AG08395 (cell line): ENCODE measurements around the gene SYT14.
A peak's percentile ranks its signal among the peaks of the same experiment; 100 is the strongest.
"Not testable (repeated sequence)": the region's sequence is repeated elsewhere in the genome, so short reads cannot be mapped to it uniquely, and the experiment has no call there.

Source experiments
- DNase-seq: peaks from one replicate; pipeline ENCODE4 v3.0.0; 2012; ENCODE audit warnings: mixed read lengths, low spot score

The SYT14 gene

DNA sequence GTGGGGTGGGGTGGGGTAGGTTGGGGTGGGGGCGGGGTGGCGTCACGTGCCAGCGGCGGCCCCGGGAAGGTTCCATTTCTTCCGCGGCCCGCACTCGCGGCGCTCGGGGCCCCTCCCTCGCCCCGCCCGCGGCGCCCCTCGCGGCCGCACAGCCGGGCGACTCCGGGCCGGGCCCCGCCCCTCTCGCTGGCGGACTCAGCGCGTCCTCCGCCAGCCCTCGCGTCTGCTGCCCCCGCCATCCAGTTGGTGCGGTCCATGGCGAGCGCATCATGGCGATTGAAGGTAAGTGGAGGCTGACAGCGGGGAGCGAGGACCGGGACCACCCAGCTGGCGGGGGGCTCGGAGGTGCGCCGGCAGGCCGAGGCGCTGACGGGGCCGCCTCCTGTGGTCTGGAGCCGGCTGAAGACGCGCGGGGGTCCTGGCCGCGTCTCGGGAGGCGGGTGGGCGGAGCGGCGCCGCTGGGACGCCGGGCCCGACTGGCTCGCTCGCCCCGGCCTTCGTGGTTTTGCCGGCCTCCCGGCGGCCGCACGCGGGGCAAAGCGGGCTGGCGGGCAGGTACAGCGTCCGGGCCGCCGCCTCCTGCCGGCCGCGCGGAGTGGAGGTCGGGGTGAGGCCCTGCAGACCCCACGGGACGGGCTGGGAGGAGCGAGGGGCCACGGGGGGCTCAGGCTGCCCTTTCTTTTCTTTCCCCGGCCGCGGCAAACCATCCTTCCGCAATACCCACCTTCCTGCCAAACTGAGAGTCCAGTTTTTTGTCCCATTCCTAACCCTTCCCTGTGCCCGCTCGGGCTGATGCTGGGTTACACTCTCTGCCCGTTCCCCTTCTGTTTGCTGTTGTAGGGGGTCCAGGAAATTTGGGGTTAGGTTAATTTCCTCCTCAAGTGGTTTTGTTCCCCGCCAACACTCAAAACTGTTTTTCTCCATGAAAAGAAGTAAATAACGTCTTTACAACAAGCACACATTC is at the start of gene SYT14:
Gene SYT14 (plus strand): TSS at position 222 of the 964 bp plus-strand sequence. CDS start 48 bp downstream, at position 270.
- DNase-seq, result peak; percentile 11

DNA sequence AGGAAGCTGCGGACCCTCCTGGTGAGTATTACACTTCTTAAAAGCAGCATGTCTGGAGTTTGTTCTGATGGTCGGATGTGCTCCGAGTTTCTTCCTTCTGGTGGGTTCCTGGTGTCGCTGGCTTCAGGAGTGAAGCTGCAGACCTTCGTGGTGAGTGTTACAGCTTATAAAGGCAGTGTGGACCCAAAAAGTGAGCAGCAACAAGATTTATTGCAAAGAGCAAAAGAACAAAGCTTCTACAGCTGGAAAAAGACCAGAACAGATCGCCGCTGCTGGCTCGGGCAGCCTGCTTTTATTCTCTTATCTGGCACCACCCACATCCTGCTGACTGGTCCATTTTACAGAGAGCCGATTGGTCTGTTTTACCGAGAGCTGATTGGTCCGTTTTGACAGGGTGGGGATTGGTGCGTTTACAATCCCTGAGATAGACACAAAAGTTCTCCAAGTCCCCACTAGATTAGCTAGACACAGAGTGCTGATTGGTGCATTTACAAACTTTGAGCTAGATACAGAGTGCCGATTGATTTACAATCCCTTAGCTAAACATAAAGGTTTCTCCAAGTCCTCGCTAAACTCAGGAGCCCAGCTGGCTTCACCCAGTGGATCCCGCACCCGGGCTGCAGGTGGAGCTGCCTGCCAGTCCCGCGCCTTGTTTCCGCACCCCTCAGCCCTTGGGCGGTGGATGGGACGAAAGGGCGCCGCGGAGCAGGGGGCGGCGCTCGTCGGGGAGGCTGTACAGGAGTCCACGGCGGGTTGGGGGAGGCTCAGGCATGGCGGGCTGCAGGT is 49.5 kb upstream of the SYT14 start:
- DNase-seq, result not testable (repeated sequence)

DNA sequence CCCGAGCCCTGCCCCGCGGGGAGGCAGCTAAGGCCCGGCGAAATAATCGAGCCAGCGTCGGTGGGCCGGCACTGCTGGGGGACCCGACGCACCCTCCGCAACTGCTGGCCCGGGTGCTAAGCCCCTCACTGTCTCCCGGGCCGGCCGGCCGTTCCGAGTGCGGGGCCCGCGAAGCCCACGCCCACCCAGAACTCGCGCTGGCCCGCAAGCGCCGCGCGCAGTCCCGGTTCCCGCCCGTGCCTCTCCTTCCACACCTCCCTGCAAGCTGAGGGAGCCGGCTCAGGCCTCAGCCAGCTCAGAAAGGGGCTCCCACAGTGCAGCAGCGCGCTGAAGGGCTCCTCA is 49.0 kb upstream of the SYT14 start:
- no peak for DNase-seq

DNA sequence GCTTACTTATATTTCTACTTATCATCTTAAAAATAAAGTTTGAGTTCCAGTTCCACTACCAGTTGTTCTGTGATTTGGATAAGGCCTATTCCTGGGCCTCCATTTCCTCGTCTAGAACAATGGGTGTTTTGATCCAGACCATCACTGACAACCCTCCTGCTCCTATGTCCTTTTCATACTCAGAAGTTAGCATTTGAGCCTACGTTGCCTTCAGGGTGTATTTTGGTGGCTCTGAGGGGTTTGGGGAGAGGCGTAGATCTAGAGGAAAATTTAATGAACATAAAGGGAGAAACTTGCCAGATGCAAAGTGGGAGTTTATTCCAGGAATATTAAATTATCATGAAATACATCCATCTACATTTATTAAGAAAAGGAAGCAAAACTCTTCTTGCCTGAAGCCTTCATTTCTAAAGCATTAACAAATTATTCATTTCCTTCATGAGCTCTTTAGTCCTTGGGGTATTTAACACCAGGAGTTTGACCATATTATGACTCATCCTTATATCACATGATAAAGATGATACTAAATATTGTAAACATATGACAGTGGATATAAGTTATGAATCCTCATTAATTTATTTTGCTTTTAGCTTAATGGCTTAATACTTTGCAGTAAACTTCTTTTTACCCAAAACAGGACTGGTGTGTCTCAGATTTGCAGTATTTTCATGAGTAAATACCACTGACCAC is 47.2 kb upstream of the SYT14 start:
- no peak for DNase-seq

DNA sequence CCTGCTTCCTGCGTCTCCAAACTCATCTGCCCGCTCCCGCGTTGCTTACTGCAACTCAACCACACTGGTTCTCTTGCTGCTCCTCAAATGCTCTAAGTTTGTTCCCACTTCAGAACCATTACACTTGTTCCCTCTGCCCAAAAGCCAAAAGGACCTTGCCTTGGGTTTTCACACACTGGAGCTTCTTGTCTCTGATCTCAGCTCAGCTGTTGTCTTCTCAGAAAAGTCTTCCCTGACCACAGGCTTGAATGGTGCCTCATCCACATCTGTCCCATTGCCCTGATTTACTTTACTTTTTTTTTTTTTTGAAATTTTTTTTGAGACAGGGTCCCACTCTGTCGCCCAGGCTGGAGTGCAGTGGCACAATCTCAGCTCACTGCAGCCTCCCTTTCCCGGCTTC is 44.3 kb upstream of the SYT14 start:
- no peak for DNase-seq

DNA sequence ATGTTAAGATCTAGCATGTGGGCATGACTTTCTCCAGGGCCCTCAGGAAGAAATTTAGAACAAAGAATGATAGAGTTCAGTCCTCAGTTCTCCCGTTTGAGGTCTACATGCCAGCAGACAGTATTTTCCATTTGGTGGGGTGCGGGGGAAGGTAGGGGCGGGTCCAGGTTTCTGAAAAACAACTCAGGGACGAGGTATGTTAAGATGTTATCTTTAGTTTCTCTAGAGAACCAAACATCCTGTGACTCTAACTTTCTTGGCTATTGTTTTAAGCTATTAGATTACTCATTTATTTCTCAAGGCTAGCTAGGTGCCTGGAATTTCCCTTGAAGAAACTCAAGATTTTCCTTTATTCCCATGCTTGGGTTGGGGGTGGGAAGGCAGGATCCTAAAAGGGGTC is 42.3 kb upstream of the SYT14 start:
- peak; percentile 43 for DNase-seq

DNA sequence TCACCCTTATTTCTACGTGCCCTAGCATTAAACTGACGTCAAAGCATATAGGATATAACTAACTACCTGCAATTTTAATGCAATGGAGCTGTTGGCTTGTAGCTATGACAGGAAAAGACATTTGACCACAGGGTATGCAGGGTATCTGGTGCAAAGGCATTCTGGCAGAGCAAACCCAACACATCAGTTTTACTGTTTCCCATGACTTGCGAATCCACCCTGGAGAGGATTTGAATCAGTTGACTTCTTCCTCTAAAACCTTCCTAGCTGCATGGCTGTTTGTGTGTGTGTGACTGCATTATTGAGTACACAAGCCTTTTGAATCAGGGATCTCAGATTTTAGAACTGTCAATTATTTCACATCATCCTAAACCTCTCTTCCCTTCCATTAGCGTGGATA is 41.7 kb upstream of the SYT14 start:
- no peak for DNase-seq

DNA sequence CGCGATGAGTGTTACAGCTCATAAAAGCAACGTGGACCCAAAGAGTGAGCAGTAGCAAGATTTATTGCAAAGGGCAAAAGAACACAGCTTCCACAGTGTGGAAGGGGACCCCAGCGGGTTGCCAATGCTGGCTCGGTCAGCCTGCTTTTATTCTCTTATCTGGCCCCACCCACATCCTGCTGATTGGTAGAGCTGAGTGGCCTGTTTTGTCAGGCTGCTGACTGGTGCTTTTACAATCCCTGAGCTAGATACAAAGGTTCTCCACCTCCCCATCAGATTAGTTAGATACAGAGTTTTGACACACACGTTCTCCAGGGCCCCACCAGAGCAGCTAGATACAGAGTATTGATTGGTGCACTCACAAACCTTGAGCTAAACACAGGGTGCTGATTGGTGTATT is 39.7 kb upstream of the SYT14 start:
- not testable (repeated sequence) for DNase-seq

DNA sequence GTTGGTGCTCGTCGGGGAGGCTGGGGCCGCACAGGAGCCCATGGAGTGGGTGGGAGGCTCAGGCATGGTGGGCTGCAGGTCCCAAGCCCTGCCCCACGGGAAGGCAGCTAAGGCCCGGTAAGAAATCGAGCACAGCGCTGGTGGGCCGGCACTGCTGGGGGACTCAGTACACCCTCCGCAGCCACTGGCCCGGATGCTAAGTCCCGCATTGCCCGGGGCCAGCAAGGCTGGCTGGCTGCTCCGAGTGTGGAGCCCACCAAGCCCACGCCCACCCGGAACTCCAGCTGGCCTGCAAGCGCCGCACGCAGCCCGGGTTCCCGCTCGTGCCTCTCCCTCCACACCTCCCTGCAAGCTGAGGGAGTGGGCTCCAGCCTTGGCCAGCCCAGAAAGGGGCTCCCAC is 39.2 kb upstream of the SYT14 start:
- not testable (repeated sequence) for DNase-seq

DNA sequence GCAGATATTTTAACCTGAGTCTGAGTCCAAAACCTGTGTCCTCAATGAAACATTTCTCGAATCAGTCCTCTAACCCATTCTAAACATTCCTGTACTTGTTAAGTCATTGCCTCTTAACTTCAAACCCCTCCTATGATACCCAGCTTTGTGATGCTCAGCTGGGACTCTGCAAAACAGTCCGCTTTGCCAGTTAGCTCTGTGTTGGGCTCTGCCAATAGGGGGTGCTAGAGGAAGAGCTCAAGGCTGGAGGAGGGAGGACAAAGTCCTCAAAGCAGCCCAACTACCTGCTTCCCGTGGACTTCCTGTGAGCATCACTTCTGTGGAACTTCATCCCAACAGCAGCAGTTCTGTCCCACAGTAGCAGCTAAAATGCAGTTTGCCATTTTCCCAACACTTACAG is 38.1 kb upstream of the SYT14 start:
- DNase-seq, result no peak

DNA sequence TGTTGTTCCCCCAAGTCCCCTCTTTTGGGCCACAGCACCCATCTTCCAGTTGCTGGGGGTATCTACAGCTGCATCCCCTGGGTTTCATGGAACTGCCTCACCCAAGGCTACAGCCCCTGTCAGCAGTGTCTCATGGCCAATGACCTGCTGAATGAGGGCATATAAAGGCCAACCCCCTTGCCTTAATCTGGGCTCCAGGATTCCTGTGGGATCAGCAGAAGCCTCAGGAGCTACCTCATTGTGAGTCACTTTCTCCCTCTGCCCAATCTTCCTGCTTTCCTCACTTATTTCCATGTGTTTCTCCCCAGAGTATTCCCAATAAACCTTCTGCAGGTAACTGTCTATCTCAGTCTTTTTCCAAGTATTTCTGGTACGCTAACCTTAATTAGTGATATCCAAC is 37.3 kb upstream of the SYT14 start:
- peak; percentile 74 for DNase-seq

DNA sequence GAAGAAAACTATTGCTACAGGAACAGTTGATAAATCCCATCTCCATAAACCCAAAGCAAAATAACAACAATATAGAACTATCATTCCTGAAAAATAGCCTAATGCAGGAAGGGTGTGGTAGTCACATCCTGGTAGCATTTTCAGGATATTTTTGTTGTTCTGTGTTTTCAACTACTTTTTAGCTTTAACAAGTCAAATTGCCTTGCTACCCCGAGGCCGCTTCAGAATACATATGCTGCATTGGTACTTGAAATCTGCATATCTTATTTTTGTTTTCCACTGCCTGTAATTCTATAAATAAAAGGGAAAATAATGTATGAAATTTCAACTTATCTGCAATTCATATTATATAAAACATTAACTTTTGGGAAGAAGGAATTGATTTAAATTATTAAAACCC is 36.8 kb upstream of the SYT14 start:
- DNase-seq, result no peak

DNA sequence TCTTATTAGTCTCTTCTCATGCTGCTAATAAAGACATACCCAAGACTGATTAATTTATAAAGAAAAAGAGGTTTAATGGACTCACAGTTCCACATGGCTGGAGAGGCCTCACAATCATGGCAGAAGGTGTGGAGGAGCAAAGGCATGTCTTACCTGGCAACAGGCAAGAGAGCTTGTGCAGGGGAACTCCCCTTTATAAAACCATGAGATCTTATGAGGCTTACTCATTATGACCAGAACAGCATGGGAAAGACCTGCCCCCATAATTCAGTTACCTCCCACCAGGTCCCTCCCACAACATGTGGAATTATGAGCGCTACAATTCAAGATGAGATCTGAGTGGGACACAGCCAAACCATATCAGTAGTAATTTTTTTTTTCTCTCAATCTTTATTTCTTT is 33.2 kb upstream of the SYT14 start:
- DNase-seq, result not testable (repeated sequence)

DNA sequence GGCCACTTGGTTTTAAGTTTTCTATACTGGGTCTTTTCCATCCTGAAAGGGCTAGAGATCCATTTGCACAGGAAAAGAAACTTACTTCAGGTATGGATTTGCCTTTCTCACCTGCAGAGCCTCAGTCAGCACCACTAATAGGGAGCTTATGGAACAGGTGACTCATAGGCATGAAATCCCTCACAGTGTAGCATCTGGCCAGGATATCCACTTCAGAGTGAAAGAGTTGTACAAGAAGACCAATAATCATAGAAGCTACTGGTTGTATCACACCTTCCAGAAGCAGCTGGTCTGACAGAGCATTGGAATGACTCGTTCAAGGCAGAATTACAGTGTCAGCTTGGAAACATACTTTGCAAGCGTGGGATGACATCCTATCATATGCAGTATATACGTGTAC is 26.3 kb upstream of the SYT14 start:
- no peak for DNase-seq

DNA sequence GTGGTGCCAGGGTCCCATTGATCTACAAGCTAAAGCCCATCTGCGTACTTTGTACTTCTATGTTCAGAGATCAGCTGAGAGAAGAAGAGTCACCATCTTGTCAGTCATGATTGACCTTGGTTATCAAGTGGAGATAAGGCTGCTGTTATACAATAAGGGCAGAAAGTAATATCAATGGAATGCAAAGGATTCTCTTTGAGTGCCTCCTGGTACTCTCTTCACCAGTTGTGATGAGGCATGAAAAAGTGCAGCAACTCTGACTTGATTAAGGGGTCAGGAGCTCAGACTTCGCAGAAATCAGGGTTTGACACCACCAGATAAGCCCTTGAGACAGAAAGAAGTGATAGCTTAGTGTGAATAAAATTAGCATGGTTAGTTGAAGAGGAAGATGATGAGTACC is 25.7 kb upstream of the SYT14 start:
- DNase-seq, result no peak

DNA sequence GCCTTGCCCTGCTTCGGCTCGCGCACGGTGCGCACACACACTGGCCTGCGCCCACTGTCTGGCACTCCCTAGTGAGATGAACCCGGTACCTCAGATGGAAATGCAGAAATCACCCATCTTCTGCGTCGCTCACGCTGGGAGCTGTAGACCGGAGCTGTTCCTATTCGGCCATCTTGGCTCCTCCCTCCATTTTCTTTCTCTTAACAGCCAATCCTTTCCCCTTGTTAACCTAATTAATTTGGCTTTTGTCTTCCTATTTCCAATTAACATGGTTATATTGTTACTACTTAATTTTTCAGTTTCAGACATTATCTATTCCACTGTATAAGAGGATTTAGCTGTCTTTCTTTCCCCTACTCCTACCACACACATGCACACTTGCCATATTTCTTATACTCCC is 18.4 kb upstream of the SYT14 start:
- not testable (repeated sequence) for DNase-seq

DNA sequence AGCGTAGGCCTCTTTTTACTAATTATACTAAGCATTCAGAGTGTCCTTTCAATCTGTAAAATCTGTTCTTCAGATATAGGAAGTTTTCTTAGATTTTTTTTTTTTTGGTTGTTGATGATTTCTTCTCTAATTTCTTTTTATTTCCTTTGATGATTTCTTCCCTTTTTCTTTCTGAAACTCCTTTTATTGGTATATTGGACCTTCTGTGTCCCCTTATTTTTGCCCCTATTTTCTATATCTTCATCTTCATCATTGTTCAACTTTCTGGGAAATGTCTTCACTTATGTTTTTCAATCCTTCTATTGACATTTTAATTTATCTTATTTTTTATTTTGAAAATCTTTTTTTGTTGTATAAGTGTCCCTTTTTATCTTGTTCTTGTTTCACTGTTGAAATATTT is 17.2 kb upstream of the SYT14 start:
- no peak for DNase-seq

DNA sequence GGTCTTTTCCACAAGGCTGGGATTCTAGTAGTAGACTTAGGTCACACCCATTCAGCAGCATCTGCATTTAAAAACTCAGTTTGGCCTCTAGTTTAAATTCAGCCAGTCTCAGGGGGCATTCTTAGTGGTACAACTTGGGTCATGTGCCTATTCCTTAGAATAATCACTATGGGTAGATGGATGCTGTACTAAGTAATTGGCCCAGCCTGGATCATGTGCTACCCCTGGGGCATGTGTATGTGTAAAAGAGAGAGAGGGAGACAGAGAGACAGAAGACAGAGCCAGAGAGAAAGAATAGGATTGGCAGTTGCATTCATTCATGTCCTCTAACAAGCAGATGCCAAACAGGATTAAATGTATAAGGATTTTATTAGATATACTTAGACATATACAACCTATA is 13.6 kb upstream of the SYT14 start:
- no peak for DNase-seq

DNA sequence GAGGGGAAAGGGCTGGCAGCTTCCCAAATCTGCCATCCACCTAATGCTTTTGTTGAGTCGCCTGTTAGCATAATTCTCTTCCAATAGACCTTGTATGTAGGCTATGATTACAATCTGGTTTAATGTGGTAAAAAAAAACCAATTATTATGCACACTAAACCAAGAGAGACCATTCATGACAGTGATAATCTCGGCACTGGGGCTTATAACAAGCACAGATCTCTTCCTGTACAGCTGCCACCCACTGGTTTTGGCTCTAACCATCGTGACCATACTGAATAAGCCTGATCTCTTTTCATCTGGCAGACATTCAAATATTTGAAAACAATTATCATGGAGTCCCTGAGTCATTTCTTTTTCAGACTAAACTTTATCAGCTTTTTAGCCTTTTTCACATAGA is 12.0 kb upstream of the SYT14 start:
- peak; percentile 75 for DNase-seq

DNA sequence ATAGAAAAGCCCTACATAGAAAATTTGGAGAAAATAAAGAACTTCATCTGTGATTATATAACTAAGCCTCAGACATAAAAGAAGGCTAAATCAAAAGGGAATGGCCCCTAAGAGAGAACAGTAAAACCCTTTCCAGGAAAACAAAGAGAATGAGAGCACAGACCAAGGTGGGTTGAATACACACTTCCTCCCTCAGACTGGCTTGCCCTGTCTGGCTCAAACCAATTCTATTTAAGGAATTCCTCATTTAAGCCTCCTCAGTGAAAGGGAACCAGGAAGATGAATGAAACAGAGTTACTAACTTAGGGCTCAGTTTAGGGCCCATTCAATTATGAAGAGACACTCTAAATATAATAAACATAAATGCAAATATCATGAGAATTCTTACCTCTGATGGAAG is 10.6 kb upstream of the SYT14 start:
- DNase-seq, result no peak

DNA sequence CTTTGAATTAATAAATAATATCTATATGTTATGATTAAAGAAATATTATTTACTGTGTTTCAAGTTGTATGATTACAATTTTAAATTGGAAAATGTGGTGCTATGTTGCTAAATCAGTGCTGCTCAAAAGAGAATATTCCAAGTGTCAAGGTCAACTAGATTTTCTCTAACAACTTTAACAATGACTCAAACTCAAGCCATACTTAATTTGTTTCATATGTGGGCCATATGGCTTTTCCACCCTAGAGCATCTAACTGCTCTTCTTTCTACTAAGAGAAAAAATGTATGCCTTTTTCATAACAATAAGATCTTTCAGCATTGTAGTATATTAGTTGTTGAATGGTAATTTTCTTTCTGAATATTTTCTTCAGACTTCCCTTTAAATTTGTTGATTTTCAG is 8.3 kb upstream of the SYT14 start:
- no peak for DNase-seq

DNA sequence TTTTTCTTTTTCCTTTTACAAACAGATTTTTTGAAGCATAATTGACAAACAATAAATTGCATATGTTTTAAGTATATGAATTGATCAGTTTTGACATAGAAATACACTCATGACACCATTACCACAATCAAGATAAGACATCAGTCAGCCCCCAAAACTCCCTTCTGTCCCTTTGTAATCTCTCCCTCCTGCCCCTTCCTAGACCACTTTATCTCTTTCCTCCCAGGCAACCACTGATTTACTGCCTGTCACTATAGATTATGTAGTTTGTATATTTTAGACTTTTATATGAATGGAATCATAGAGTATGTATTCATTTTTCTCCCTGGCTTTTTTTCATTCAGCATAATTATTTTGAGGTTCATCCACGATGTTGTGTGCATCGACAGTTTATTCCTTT is 6.9 kb upstream of the SYT14 start:
- DNase-seq, result no peak

DNA sequence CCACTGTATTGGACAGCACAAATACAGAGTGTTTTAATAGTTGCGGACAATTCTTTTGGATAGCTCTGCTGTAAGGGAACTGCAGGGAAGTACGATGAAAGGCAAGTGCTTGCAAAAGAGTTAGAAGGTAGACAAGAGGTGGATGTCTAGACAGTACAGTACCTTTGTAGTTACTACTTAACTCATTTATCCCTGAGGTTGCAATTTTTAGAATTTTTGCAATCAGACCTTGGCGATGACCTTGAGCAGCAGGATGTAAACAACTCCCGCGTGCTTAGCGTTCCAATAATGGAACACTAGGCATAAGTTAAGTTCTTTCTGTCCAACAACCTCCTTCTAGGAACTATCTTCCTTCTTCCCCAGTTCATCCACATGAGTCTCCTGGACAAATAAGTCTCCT is 1.9 kb upstream of the SYT14 start:
- DNase-seq, result no peak
